ENCODE measurements around the gene POLD2.

Gene POLD2

GRCh38 chr7:44151956-44152355 lies 28.6 kb upstream of the POLD2 start:
- no peak for DNase-seq

GRCh38 chr7:44150966-44151941 lies 27.9 kb upstream of the POLD2 start:
- no peak for DNase-seq

- DNase-seq = no peak
Observed at GRCh38 chr7:44150466-44150832, 27.1 kb upstream of the POLD2 start.

GRCh38 chr7:44149571-44150465 lies 26.5 kb upstream of the POLD2 start:
- no peak for DNase-seq

- DNase-seq = no peak
Observed at GRCh38 chr7:44148961-44149536, 25.7 kb upstream of the POLD2 start.

- no peak for DNase-seq
Observed at GRCh38 chr7:44148166-44148565, 24.8 kb upstream of the POLD2 start.

- no peak for DNase-seq
Observed at GRCh38 chr7:44147026-44147991, 24.0 kb upstream of the POLD2 start.

GRCh38 chr7:44145969-44146911 lies 22.9 kb upstream of the POLD2 start:
- no peak for DNase-seq

- DNase-seq = no peak
Observed at GRCh38 chr7:44145479-44145968, 22.2 kb upstream of the POLD2 start.

- no peak for DNase-seq
Observed at GRCh38 chr7:44144968-44145478, 21.7 kb upstream of the POLD2 start.

GRCh38 chr7:44144426-44144967 lies 21.1 kb upstream of the POLD2 start:
- no peak for DNase-seq

GRCh38 chr7:44143646-44144250 lies 20.4 kb upstream of the POLD2 start:
- no peak for DNase-seq

GRCh38 chr7:44142028-44142427 lies 18.7 kb upstream of the POLD2 start:
- DNase-seq = no peak

GRCh38 chr7:44141221-44141850 lies 18.0 kb upstream of the POLD2 start, which contains the start of gene MYL7:
TSS of gene MYL7 (minus strand) at chr7:44141332. CDS start at chr7:44141305, 27 bp downstream.
- DNase-seq = no peak

- DNase-seq = no peak
Observed at GRCh38 chr7:44140341-44140740, 17.0 kb upstream of the POLD2 start.

GRCh38 chr7:44139311-44140010 lies 16.1 kb upstream of the POLD2 start:
- DNase-seq = no peak

GRCh38 chr7:44138698-44139097 lies 15.3 kb upstream of the POLD2 start:
- DNase-seq = no peak

- DNase-seq = no peak
Observed at GRCh38 chr7:44136731-44137130, 13.4 kb upstream of the POLD2 start.

Data from NCI-H2029 treated with DMSO at 0.1 percent for 48 hours (cell line).